GM21528 (cell line): ENCODE results near the gene INO80C.

ENCODE experiments used
- ATAC-seq: cut with Tn5 transposase; IDR thresholded peaks from one replicate; pipeline ENCODE4 v1.9.1; 2021; ENCODE audit warnings: mild to moderate bottlenecking, moderate library complexity; ENCODE audit not compliant: unreplicated experiment, low FRiP score

INO80C gene, protein sequence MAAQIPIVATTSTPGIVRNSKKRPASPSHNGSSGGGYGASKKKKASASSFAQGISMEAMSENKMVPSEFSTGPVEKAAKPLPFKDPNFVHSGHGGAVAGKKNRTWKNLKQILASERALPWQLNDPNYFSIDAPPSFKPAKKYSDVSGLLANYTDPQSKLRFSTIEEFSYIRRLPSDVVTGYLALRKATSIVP

DNA sequence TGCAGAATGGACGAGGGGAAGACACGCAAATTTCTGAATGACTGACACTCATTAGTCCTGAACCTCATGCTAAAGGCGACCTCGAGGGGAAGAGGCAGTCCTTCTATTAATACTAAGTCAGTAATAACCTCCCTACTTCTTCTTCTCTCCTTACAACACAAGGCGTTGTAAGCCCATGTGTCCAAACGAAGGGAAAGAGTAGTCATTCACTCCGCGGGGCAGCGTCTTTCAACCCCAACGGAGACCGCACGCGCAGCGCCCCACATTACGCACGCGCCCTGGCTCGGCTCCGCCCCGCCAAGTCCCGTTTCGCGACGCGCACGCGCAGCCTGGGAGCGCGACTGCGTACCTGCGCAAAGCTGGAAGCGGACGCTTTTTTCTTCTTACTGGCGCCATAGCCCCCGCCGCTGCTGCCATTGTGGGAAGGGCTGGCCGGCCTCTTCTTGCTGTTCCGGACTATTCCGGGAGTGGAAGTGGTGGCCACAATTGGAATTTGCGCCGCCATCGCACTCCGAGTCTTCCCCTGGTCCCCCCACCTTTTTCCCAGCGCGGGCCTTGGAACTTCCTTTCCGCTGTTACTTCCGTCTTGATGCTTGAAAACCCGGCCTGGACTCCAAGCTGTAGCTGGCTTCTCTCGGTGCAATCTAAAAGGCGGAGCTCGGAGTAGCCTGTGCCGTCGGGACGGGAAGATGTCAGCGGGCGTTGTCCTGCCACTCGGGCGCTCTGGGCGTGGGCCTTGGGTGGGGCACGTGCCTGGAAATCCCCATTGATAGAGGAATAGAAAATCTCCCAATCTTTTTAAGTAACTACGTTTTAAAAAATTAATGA, at the start of gene INO80C:
Gene INO80C (minus strand): TSS at position 591 of the 828 bp plus-strand sequence. CDS start 86 bp downstream, at position 505.
- peak; percentile 91 for ATAC-seq

DNA sequence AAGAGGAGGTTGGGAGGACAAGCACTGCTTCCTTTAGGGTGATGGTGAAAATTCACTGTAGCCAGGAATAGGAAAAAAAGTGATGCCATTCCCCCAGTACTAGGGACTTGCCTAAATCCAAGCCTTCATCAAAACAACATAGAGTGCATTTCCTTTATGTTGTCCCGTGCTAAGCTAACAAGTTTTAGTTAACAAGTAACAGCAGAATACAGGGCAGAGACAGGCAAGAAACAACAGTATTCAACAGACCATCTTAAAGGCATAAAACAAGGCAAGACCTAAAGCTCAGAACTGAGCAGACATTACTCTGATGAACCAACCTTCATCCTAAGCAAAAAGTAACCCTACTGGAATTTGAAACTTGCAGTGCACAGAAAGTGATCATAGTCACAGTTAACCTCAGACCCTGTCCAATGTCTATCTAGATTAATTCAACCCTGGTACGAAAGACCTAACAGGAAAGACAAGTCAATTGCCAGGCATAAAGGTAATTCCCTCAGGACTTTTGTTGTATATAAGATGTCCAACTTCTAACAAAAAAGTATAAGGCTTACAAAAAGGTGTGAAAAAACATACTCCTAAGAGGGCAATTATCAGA, 49.3 kb upstream of the INO80C start:
- no peak for ATAC-seq

DNA sequence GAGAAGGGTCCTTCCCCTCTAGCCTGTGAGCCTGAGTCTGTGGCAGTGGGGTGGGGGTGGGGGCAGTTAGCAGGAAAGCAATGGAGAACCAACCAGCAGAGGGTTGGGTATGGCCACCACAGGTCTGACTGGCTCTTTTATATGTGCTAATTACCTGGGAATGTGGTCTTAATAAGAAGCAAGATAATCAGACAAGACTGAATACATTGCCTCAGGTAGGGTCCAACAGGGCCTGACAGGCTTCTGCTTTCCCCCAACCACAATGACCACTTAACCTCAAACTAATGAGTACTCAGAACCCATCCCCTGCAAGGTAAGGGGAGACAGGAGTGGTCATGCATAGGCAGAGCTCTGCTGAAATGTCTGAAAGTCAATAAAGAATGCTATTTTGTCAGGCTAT, 44.6 kb upstream of the INO80C start:
- no peak for ATAC-seq

DNA sequence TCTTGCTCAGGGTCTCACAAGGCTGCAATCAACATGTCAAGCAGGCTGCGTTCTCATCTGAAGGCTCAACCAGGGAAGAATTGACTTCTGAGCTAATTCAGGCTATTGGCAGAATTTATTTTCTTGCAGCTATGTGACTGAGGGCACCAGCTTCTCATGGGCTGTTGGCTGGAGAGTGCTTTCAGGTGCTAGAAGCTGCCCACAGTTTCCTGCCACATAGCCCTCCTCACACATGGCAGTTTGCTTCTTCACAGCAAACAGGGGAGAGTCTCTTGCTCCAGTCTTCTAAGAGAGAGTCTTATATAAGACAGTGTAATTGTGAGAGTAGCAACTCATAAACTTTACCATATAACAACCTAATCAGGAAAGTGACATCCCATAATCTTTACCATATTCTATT, 37.5 kb upstream of the INO80C start:
- ATAC-seq, result no peak

DNA sequence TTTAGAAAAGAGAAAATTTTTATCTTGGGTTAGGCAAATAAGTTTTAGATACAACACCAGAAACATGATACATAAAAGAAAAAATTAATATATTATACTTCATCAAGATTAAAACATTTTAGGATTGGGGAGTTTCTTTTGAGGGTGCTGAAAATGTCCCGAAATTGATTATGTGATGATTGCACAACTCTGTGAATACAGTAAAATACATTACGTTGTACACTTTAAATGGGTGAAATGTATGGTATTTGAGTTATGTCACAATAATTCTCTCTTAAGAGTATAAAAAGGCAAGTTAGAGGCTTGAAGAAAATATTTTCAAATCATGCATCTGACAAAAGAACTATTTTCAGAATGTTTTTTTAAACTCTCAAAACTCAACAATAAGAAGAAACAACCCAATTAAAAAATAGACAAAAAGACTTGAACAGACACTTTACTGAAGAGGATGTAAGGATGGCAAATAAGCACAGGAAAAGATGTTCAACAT, 36.2 kb upstream of the INO80C start:
- no peak for ATAC-seq

DNA sequence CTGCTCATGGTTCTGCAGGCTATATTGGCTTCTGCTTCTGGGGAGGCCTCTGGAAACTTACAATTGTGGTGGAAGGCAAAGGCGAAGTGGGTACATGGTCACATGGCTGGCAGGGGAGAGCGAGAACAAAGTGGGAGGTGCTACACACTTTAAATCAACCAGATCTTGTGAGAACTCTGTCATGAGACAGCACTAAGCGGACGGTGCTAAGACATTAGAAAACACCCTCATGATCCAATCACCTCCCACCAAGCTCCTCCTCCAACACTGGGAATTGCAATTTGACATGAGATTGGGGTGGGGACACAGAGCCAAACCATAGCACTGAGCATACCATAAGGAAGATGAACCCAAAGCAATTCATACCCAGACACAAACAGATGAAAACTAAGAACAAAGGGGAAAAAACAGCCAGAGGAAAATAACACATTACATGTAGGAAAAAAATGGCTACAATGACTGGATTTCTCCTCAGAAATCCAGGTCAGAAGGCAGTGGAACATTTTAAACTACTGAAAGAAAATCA, 31.1 kb upstream of the INO80C start:
- ATAC-seq, result no peak

DNA sequence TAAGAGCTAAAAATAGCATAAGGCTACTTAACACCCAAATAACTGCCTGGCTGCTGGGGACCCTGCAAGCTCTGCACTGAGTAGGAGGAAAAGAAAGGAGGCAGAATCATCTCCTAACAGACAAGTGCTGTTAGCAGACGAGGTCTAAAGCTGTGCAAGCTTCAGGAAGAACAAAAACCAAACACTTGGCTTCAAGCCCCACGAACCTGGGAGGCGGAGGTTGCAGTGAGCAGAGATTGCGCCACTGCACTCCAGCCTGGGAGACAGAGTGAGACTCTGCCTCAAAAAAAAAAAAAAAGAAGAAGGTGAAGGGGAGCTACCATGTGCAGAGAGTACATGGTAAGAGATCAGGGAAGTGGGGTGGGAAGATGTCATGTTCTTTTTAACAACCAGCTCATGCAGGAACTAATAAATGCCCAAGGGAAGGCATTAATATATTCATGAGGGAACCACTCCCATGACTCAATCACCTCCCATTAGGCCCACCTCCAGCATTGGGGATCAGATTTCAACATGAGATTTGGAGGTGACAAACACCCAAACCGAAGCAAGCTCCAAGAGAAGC, 28.8 kb upstream of the INO80C start:
- ATAC-seq, result no peak

DNA sequence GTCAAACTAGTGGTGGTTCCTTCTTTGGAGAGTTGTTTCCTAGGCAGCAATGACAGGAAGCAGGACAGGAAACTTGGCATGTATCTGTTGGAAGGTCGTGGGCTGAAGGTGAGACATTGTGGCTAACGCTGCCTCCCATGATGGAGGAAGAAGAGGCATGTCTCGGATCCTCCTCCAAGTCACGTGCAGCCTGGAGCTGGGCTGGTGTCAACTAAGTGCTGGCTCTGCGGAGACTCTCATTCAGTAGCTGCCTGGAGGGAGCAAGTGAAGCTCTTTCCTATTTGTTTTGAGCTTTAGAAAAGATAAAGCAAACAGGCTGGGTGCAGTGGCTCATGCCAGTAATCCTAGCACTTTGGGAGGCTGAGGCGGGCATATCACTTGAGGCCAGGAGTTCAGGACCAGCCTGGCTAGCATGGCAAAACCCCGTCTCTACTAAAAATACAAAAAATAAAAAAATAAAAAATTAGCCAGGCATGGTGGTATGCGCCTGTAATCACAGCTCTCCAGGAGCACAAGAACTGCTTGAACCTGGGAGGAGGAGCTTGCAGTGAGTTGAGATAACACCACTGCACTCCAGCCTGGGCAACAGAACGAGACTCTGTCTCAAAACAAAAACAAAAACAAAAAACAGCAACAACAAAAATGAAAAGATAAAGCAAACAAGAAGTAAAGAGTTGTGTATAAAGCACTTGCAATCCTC, 28.2 kb upstream of the INO80C start:
- no peak for ATAC-seq

DNA sequence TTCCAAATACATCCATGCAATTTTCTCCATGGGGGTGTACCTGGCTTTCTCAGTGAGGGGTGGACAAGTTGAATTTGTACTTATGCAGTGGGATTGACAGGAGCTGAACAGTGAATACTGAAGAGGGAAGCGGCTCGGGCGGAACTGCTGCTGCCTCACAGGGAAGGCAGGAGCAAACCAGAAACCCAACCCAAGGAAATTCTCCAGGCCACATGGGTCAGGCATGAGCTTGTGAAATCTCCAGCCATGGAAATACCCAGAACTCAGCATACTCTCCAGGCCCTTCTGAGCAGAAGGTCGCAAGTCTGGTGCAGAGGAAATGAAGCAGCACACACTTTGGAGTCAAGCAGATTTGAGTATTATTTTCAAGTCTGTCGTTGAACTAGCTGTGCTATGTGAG, 26.5 kb upstream of the INO80C start:
- no peak for ATAC-seq

DNA sequence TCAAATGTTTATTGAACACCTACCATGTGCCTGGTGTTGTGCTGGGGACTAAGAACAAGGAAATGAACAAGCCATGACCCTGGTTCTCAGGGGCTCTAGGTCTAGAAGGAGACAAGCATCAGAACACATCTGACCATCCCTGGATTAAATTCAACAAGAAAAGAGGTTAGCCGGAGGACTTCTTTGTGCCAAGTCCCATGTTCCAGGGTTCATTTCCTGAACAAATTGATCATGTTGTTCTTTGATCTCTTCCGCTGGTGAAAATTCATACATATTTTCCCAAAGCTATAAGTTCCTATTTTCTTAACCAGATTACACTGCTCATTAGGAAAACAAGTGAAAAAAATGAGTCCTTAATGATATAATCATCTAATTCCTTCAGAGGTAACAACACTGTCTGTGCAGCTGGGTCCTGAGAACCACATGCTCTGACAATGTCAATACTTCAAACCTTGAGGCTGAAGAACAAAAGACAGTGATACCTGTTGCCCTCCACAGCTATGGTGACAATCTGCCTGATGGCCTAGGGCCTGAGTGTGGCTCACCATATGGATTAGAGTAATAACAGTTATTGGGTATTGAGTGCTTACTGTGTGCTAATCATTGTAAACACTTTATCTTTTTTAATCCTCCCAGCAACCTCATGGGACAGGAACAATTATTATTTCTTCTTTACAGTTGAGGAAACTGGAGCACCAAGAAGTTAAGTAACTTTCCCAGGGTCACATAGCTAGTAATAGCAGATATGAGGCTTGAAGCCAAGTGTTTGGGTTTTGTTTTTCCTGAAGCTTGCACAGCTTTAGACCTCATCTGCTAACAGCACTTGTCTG, 24.6 kb upstream of the INO80C start:
- ATAC-seq, result no peak

DNA sequence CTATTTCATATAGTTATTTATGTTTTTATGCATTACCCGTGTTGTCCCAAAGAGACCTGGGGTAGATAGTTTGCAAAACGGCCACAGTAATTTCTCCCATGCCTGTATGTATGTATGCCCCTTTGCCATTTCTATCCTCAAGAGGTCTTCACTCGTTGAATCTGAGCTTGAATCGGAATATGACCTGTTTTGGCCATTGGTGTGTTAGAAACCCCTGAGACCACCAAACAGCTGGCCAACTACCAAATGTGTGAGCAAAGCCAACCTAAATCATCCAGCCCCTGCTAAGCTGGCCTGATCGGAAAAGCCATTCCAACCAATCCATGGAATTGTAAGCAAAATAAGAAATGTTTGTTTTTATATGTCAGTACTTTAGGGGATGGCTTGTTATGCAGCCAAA, 23.4 kb upstream of the INO80C start:
- no peak for ATAC-seq

DNA sequence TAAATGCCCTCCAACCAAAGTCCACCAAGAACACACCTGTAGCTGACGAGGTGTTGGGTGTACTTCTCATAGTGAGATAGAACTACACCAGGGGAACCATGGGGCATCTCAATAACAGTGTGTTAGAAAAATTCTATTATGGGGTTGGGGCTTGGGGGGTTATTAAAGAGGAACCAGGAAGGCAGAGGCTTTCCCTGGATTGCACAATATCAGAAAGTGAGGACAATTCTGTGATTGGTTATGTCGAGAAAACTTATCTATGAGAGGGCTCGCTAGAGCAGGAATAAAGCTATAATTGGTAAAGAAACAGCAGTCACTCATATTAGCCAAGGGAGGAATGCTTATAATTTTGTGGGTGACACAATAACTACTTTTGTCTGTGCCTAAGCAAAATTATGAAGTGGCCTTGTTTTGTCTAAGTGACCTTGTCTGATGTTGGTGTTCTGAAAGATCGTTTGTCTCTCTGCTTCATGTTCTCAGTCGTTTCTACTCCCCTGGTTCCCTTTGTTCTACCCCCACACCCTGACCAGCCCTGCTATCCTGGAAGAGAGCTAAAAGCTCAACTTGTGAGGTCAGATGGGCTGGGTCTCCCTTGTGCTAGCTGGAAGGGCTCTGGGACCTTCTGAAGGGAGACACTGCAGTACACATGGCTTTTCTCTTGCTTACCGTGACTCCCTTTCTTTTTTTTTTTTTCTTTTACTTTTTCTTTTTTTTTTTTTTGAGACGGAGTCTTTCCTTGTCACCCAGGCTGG, 21.6 kb upstream of the INO80C start:
- ATAC-seq, result no peak

DNA sequence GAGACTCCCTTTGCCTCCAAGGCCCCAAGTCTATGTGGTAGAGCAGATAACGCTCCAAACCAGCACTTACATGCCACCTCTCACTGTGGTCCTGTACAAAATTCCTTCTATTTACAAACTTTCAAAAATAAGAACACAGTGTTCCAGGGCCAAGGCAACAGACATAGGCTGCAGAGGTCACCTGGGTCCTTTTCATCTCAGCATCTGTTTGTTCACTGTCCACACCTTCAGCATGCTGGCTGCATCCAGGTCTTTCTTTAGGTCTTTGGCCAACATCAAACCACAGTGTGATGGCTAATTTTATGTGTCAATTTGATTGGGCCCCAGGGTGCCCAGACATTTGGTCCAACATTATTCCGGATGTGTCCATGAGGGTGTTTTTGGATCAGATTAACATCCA, 20.0 kb upstream of the INO80C start:
- no peak for ATAC-seq

DNA sequence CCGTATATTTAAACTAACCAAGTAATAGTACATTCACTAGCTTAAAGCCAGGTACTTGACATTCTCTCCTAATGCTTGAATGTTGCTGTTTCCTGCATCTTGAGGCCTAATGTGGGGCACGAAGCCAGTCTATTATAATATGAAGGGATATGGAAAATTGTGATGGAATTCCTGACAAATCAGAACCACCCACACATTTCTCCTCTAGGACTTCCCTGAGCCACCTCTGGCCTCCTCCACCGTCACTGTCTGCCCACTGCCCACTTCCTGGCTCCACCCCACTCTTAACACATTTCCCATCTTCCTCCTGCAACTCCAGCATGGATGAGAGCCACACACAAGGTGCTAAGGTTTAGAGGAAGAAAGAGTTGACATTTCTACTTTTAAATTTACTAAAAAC, 19.0 kb upstream of the INO80C start:
- ATAC-seq, result no peak

DNA sequence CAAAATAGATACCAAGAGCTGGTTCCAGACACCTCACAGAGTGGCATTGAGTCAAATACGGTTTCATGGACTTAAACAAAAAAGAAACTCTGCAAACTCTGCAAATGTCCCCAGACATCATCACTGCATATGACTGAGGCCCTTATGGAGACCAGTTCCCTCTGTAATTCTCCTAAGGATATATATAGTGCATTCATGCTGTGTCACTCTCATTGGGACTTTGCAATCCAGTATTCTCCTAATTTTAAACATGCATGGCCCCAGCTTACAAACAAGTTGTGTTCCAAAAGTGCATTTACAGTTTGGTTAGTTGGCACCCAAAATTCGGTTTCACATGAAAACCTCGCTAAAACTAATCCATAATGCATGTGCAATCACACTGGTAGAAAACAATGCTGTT, 18.6 kb upstream of the INO80C start:
- no peak for ATAC-seq

DNA sequence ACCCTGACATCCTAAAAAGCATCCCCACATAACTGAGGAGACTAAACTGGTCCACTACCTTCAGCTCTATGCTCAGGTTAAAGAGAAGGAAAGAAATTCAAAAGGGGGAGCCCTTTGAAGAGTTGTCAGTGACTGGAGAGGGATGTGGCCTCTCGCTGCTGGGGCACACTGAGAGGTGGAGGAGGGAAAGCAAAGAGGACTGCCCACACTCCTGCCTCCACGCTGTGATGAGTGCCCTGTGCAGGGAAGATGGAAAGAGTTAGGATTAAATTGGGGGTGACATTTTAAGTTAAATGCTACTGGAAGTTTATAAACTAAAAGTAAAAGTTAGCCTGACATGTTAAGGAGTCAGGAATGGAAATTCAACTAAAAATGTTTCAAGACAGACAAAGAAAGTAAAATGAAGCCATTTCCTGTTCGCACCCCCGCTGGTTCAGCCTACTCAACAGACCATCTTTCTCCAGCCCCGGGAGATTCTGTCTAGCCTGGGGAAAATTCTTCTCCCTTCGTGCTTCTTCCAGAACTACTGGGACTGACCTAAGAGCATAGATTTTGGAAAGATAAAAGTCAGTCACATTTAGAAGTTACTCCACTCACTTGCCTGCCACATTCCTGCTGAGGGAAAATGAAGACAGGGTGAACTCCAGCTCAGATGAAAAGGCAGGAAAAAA, 17.8 kb upstream of the INO80C start:
- ATAC-seq, result no peak

DNA sequence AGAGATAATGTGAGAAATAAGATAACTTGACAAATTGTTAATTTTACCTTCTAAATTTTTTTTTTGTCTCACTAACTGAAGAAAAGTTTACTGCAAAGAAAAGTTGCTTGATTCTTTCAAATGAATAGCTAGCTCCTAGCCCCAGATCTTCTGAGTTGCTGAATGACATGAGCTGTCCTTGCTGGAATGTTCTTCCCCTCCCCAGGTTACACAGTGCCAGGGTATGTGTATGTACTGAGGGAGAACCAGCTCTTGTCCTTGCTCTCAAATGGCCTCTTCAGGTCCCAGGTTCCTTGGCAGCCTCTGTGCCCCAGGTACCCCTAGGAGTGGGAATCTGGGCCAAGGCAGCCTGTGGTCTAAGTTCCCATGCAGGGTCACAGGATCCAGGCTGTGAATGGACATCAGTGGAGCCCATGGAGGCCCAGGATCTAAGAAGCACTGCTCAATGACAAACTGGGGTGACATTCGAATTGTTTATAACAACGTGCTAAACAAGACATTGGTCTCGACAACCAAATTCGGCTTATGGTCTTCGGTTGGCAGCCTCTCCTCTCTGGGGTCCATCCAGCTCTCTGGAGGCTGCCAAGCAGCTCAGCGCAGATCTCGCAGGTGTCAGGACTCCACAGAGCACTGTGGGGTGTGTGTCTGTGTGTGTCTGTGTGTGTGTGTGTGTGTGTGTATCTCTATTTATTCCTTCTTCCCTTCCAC, 17.1 kb upstream of the INO80C start:
- ATAC-seq, result no peak

DNA sequence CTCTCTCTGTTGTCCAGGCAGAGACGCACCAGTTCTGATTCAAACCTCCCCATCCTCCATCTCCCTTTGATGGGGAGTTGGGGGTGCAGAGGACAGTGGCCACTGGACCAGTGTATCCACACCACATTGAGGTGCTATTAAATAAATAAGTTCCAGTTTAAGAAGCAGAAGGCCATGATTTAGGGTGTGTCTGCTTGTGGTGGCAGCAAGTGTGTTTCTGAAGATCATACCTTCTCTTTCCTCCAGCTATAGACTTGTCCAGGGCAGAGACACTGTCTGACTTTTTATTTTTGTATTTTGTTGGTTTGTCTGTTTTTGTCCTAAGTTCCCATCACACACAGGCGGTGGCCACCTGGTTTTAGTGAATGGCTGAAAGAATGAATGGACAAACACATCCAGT, 16.5 kb upstream of the INO80C start:
- no peak for ATAC-seq
